HG02759 (cell line): ENCODE measurements around the gene ACOT11.
"Not testable (repeated sequence)": the region's sequence is repeated elsewhere in the genome, so short reads cannot be mapped to it uniquely, and the experiment has no call there.

Experiments
- ATAC-seq: cut with Tn5 transposase; IDR thresholded peaks from one replicate; pipeline ENCODE4 v1.9.1; 2021; ENCODE audit warnings: mild to moderate bottlenecking, moderate library complexity; ENCODE audit not compliant: unreplicated experiment

The ACOT11 gene

GRCh38 chr1:54607821-54608565, 60.0 kb downstream of the ACOT11 start:
- no peak for ATAC-seq

GRCh38 chr1:54608566-54609230, 60.7 kb downstream of the ACOT11 start:
- no peak for ATAC-seq

GRCh38 chr1:54609301-54609921, 61.4 kb downstream of the ACOT11 start:
- no peak for ATAC-seq

GRCh38 chr1:54610048-54610447, 62.0 kb downstream of the ACOT11 start:
- ATAC-seq, result no peak

GRCh38 chr1:54610601-54611580, 62.9 kb downstream of the ACOT11 start:
- no peak for ATAC-seq

GRCh38 chr1:54611621-54612020, 63.6 kb downstream of the ACOT11 start:
- ATAC-seq, result no peak

GRCh38 chr1:54614024-54614423, 66.0 kb downstream of the ACOT11 start:
- no peak for ATAC-seq

GRCh38 chr1:54614563-54614962, 66.5 kb downstream of the ACOT11 start:
- ATAC-seq, result no peak

GRCh38 chr1:54615531-54616279, 67.7 kb downstream of the ACOT11 start:
- ATAC-seq, result no peak

- ATAC-seq, result no peak
These were observed 71.7 kb downstream of the ACOT11 start for GRCh38 chr1:54619749-54620148.

- ATAC-seq, result no peak
These were observed 75.4 kb downstream of the ACOT11 start, which contains the start of gene FAM151A for GRCh38 chr1:54623216-54624007. Gene FAM151A (minus strand): TSS chr1:54623525. CDS start chr1:54623395, 130 bp downstream.

- ATAC-seq, result no peak
These were observed 76.7 kb downstream of the ACOT11 start for GRCh38 chr1:54624466-54625464.

- no peak for ATAC-seq
These were observed 79.2 kb downstream of the ACOT11 start for GRCh38 chr1:54627196-54627595.

- ATAC-seq, result not testable (repeated sequence)
These were observed 87.8 kb downstream of the ACOT11 start for GRCh38 chr1:54635804-54636203.

GRCh38 chr1:54636461-54637446, 88.7 kb downstream of the ACOT11 start:
- not testable (repeated sequence) for ATAC-seq

- ATAC-seq, result no peak
These were observed 92.3 kb downstream of the ACOT11 start for GRCh38 chr1:54640361-54640760.
